Measurements from ENCODE around the gene TNFRSF4. TPM values are rescaled to one million over a fixed set of nuclear protein-coding genes. Genes with fewer than 3 reads are reported as not detected.
"Not testable (repeated sequence)": the region's sequence is repeated elsewhere in the genome, so short reads cannot be mapped to it uniquely, and the experiment has no call there.

TNFRSF4 gene
- not detected in 2 replicates for total RNA-seq
- polyA plus RNA-seq (2012), result not detected

DNA sequence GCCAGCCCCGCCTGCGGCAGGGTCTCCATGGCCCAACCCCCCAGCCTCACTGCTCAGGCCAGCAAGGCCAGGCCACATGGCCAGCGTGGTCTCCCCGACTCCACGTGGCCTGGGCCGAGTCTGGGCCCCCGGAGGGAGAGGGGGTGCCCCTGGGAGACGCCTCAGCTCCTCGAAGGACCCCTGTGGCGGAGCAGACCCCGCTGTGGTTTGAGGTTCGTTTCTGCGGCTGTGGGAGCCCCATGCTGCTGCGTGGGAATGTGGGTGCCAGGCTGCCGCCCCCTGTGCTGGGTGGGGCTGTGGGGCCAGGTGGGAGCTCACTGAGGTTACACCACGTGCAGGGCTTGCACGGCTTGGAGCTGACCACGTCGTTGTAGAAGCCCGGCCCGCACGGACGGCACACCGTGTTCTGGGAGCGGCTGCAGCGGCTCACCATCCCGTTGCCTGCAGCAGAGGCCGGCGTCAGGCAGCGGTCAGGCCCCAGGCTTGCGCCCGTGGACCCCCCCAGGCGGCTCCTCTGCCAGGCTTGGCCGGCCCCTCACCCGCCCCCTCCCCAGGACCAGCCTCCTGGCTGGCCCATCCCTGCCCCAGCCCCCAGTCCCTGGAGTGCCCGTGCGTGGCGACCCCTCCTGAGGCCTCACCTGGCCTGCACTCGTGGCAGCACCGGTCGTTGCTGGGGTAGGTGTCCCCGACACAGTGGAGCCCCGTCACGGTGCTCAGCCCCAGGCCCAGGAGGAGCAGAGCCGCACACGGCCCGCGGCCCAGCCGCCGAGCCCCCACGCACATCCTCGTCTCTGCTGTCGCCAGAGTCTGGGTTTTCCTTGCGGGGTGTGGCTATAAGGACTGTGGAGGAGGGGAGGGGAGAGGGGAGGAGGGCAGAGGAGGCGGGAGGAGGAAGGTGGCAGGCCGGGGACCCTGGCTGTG lies at the start of gene TNFRSF4:
TNFRSF4 (minus strand) TSS at position 809 of the 921 bp plus-strand sequence; CDS start at position 783, 26 bp downstream.
- DNase-seq (ENCODE audit: low read depth), result no peak

DNA sequence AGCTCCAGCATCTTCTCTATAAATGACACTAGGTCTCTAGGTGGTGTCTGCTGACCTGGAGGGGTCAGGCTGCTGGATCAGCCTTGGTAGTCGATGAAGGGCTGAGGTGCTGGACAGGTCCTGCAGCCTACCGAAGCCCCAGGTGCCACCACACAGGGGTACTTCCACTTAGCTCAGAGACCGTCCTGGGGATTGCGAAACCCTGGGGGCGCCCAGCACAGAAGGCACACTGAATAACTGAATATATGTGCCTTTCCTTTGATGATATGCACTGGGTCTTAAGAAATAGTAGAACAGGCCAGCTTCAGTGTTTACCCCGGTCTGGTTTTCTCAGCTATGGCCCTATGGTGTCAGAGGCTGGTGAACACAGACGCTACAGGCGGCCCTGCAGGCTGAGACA lies 48.8 kb upstream of the TNFRSF4 start:
- DNase-seq (ENCODE audit: low read depth), result no peak

DNA sequence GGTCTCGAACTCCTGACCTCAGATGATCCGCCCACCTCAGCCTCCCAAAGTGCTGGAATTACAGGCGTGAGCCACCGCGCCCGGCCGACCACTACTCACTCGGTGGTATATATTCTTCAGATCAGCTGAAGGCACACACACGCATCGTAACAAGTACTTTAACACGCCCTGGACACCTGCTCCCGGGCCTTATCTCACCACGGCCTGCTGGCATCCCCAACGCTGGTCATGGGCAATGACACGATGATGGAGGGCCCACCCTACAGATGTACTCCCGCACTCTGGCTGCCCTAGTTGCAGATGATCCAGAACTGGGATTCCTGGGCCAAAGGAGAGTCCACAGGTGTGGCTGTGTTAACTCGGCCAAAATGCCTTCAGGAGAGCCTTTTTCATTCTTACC lies 48.1 kb upstream of the TNFRSF4 start:
- no peak for DNase-seq (ENCODE audit: low read depth)

DNA sequence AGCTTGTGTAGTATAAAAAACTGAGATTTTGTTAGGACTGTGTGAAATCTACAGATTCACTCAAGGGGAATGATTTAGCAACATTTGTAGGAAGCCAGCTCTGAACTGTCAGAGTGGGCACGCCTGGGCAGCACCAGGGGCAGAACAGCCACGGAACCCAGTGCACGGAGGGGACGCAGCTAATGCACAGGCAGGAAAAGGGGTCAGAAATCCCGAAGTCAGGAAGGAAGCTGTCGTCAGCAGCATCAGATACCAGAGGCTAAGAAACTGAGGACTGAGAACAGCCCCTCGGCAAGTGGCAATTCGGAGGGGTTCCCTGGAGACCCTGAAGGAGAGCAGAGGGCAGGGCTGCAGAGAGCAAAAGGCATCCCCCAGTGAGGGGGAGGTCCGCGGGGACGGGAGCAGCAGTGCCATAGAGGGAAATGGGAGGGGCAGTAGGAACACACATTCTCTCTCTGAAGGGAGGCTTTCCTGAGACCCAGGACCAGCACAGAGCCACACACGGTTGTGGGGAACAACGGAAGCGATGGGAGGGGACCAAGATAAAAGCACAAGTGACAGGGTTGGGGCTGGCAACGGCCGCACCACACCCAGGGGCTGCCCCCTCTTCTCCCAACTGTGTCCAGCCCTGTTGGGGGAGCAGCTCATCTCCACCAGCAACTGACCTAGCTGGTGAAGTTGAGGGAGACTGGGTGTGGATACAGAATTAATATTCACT lies 47.0 kb upstream of the TNFRSF4 start:
- DNase-seq (ENCODE audit: low read depth), result no peak

DNA sequence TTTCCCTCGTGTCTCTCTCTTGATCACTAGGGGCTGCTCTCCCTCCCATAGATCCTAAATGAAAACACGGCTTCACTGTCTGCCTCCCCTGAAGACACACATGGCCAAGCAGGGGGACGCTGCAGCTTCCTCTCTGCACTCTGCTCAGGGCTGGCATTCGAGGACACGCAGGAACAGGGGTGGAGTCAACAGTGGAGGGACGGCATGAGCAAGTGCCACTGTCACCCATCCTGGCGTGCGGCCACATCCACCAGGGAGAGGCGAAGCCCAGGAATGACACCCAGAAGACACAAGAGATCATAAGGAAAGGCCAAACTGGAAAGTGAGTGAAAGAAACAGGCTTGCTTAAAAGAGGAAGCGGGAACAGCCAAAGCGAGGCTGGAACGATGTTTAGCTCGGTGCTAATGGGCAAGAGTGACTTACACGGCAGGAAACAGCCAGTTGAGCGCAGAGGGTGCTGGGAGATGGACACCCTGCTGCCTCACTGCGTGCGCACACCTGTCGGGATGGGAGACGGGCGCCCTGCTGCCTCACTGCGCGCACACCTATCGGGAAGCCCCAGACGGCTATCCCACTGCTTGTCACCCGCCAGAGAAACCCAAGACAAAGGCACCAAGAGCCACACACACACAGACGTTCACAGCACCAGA lies 46.1 kb upstream of the TNFRSF4 start:
- no peak for DNase-seq (ENCODE audit: low read depth)

DNA sequence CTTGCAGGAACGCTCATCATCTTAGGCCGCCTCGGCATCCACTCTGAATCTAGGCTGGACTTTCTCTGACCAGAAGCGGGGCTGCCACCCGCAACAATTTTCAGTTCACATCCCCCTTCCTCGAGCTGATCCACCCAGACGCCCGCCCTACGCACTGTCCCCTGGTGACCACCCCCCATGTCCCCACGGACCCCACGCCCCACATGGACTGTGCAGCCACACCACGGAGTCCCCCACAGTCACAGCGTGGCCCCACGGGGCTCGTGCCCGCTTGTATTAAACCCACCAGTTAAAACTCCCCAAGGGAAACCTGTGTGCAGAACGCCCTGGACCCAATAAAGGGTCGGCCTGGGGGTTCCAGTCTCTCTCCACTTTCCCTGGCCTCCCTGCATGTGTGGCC lies 45.6 kb upstream of the TNFRSF4 start:
- DNase-seq (ENCODE audit: low read depth), result no peak

DNA sequence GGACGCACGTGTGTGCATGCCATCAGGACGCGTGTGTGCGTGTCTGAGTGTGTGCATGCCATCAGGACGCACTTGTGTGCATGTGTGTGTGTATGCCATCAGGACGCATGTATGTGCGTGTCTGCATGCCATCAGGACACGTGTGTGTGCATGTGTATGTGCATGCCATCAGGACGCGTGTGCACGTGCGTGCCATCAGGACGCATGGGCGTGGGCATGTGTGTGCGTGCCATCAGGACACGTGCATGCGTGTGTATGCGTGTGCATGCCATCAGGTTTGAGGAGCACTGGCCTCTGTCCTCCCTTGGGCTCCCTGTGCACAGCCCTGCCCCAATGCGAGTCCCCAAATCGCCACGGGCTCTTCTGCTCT lies 45.2 kb upstream of the TNFRSF4 start:
- DNase-seq (ENCODE audit: low read depth), result no peak

DNA sequence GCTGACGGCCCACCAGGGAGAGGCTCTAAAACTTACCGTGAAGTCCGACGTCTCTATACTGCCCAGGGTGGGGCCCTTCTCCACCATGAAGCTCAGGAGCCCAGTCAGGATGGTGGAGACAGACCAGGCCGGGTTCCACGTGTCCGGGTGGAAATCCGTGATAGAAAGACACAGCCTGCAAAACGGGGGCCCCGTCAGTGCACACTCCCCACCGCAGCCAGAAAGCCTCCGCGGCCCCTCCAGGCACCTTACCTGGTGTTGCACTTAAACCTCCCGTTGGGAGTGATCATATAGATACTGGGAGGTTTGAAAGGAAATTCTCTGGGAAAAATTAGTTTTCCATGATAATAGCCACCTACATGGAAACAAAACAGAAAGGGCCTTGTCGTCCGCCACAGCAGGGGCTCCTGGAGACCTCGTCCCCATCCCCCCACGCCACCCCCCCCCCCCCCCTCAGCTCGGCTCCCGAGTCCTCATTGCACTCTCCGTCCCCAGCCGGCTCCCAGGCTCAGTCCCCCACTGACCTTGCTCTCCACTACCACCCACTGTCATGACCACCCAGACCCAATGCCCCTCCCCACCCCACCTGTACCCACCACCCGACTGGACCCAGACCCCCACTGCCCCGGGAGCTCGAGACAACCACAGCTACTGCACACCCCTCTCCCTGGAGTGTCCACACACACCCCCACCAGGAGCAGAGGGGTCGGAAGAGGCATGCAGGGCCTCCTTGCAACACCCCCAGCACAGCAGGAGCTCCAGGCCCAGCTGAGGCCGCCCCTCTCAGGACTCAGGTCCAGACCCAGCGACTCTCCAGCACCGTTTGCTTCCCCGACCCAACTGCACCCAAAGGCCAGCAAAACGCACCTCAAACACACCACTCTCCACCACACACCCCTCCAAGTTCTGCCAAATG lies 43.3 kb upstream of the TNFRSF4 start:
- no peak for DNase-seq (ENCODE audit: low read depth)

DNA sequence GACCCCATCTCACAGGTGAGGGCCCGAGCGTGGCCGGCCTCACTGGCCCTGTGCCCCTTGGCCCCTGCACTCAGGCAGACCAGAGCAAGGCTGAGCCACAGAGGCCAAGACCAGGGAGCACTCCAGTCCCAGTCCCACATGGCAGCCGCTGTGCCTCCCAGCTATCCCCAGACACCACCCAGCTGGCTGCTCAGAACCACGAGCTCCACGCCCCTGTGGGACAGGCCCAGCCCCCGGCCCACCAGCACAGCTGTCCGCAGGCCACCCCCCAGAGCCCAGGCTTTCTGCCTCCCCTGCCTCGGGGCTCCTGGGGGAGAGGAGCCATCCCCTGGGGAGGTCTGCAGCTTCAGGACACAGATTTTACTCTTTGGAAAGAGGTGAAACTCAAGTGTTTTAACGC lies 41.7 kb upstream of the TNFRSF4 start:
- DNase-seq (ENCODE audit: low read depth), result peak; percentile 57

DNA sequence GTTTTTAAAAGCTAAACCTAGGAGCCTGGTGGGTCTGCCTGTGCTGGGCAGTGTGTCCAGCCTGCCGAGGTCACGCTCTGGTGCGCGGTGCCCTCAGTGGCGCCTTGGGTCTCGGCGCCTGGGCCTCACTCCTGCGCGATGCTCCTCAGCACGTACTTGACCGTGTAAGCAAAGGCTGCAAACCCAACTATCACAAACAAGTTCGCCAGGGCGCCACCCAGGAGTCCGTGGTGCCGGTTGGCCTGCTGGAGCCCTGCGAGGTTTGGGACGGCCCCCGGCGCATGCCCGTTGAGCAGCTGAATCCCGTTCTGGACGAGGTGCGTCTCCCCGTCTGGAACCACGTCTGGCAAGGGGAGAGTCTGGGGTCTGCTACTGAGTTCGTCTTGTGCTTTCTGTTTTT lies 41.1 kb upstream of the TNFRSF4 start:
- no peak for DNase-seq (ENCODE audit: low read depth)

DNA sequence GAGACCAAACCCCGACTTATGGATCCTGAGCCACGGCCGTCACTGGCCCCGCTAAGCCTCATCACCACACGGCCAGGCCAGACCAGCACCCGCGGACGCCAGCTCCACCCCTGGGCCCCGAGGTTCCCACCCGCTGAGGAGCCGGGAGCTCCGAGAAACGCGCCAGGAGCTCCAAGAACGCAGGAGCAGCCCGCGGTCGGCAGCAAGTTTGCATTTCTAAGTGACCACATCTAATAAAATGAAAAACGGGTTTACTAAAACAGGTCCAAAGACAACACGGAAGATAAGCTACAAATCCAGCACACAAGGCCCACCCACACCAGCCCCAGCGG lies 40.7 kb upstream of the TNFRSF4 start:
- no peak for DNase-seq (ENCODE audit: low read depth)

DNA sequence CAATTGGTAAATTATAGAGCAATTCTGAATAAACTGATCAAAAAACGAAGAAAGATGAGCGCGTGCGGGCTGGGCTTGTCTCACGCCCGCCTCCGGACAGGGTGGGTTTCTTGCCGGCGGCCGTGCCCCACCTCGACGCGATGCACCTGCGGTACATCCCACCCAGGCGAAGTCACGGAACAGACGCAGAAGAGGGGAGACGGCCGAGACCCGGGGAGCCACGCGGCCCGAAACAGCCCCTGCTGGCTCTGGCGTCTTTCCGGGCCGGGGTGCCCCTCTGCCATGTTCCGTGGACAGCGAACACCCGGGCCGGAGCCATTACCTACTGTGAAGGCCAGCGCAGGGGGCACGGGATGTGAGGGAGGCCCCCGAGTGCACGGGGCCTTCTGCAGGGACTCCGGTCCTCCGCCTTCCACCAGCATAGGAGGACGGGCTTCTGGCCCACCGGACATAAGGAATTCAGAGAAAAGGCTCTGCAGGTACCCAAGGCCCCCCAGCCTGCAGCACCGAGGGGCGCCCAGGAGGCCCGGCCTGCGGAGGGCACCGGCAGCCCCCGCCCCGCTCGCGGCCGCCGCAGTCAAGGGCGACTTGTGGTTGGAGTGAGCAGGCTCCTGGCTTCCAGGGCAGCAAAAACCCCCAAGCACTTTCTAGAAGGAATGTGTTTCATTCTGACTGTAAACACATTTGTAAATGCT lies 40.2 kb upstream of the TNFRSF4 start:
- no peak for DNase-seq (ENCODE audit: low read depth)

DNA sequence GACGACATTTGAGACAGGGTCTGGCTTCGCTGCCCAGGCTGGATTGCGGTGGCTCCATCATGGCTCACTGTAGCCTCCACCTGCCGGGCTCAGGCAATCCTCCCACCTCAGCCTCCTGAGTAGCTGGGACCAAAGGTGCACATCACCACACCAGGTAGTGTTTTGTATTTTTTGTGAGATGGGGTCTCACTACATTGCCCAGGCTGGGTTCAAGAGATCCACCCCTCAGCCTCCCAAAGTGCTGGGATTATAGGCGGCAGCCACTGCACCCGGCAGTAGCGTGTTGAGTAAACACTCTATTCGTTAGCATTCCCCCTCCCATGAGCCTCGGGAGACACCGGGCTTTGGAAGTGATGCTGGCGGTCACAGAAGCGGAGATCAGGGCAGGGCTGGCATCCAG lies 39.4 kb upstream of the TNFRSF4 start:
- no peak for DNase-seq (ENCODE audit: low read depth)

DNA sequence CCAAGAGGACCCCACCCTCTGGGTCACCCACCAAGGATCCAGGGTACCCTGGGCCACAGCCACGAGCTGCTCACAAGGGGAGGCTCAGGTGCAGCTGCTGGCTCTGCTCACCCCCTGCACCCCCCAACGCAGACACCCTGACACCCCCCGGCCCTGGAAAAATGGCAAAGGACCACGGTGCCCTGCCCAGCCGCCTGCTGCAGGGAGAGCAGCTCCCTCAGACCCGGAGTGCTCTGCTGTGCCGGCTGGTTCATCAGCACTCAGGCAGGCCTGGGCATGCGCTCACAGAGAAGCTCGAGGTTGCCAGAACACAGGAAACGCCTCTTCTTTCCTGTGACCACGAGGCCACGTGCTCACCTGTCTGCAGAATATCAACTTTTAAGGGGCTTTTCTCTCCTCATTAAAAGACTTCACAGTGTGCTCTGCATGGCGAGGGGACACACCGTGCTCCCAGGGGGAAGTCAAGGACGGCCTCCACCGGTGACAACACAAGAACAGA lies 36.9 kb upstream of the TNFRSF4 start:
- no peak for DNase-seq (ENCODE audit: low read depth)

DNA sequence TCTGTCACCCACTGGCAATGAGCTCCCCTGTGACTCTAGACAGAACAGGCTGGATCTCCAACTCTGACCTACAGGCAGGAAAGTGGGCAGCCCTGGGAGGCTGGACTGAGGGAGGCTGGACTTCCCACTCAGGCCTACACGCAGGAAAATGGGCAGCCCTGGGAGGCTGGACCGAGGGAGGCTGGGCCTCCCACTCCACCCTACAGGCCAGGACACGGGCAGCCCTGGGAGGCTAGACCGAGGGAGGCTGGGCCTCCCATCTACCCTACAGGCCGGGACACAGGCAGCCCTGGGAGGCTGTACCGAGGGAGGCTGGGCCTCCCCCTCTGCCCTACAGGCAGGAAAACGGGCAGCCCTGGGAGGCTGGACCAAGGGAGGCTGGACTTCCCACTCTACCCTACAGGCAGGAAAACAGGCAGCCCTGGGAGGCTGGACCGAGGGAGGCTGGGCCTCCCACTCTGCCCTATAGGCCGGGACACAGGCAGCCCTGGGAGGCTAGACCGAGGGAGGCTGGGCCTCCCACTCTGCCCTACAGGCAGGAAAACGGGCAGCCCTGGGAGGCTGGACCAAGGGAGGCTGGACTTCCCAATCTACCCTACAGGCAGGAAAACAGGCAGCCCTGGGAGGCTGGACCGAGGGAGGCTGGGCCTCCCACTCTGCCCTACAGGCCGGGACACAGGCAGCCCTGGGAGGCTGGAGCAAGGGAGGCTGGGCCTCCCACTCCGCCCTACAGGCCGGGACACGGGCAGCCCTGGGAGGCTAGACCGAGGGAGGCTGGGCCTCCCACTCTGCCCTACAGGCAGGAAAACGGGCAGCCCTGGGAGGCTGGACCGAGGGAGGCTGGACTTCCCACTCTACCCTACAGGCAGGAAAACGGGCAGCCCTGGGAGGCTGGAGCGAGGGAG lies 34.3 kb upstream of the TNFRSF4 start:
- not testable (repeated sequence) for DNase-seq (ENCODE audit: low read depth)

DNA sequence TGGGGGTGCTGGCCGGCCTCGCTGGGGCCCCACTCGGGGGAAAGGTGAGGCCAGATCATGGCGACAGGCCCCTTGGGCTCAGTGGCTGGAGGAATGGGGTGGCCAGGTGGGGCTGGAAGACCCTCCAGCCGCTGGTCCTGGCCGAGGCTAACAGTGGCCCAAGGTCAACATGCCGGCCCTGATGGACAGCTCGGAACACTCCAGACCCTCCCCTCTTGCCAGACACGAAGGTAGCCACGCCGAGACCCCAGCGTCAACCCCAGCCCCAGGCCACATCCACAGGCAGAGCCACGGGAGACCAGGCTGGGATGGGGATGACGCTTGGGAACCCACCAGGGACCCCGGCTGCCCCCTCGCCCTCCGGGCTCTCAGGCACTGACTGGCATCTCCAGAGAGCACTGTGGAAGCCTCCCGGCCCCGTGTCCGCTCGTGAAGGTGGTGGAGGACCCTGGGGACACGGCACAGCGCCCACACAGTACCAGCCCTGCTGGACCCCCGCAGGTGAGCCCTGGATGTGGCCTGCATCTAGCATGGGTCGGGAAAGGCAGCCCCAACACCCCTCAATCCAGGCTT lies 33.5 kb upstream of the TNFRSF4 start:
- no peak for DNase-seq (ENCODE audit: low read depth)

DNA sequence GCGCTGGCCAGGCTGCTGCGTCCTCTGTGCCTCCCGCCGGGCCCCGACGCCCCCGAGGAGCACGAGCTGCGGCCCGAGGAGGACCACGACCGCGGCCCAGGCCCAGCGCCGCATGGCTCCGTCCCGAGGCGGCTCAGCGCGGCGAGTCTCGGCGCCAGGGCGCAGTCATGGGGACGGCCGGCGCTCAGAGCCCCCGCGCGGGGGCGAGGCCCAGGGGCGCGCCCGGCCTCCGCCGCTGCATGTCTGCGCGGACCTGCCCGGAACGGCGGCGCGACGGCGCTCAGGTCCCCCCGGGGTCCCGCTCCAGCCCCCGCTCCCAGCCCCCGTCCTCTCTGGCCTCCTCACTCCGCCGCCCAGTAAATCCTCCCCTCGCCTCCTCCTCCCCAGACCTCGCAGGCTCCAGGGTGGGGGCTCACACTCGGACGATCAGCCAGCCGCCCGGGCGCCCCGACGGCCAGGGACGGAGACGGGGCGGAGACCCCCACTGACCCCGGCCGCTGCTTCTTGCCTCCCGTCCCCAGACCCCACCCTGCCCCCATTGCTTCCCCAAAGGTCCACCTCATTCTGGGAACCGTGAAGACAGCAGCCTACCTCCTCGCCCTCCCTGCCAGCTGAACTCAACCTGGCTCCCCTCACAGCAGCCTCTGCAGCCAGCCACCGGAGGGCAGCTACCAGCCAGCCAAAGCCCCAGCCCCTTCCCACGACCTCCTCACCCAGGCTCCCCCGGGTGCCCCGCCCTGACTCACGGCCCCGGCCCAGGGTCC lies 32.8 kb upstream of the TNFRSF4 start, which contains the start of gene C1QTNF12:
C1QTNF12 (minus strand) TSS at position 146 of the 764 bp plus-strand sequence; CDS start at position 114, 32 bp downstream.
- no peak for DNase-seq (ENCODE audit: low read depth)
